ENCODE results near the gene ELL. TPM values are rescaled to one million over a fixed set of nuclear protein-coding genes. Genes with fewer than 3 reads are reported as not detected.
A peak's percentile ranks its signal among the peaks of the same experiment; 100 is the strongest.

Gene ELL
- polyA plus RNA-seq, 3 donors: 12.2 to 35.3 (median 12.6) TPM

DNA sequence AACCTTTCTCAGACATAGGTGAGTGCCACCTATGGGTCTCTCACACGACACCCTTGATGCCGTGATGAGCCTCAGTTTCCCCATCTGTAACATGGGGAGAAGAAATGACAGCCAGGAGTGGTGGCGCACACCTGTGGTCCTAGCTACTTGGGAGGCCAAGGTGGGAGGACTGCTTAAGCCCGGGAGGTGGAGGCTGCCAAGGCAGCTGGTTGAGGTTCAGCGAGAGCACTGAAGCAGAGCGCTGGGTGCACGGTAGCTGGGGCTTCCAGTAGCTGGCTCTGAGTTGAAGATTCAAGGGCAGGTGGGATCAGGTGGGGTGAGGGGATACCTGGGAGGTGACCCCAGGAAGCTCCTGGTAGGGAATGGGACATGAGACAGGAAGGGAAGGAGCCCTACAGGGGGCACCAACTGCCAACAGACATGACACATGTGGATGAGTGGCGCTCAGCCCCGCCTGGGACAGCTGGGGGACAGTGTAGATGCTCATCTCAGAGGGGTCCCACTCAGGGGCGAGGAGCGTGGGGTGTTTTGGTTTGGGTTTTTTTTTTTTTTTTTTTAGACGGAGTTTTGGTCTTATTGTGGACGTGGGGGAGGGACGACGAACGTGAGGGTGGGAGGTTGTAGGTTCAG lies 109.1 kb downstream of the ELL start:
- no peak overlapping the region for H2AFZ ChIP-seq (ENCODE audit: insufficient read depth, low read depth, low read length, poor library complexity, severe bottlenecking)
- no peaks in the 10 kb centered on the region for H3K9me3 ChIP-seq (replicated peaks in 1 of 2; ENCODE audit: control insufficient read depth in 1 of 2, insufficient read depth in 1 of 2, low read length in 2 of 2)
- Mint-ChIP-seq H3K4me1 (peaks cover 47% of the 10 kb centered on the region), H3K27ac (no peak overlapping the region), H3K27me3 (ENCODE audit: low read depth in 3 of 3) (peaks cover 2 to 6% (median 6%) of the 10 kb centered on the region in 3 donors), H3K4me3 (no peak overlapping the region), H3K9me3 (peaks cover 0 to 2% (median 0%) of the 10 kb centered on the region in 7 donors), H3K36me3 (no peaks in the 10 kb centered on the region)
- H3K27ac ChIP-seq (ENCODE audit: low read depth in 1 of 2, low read length in 2 of 2): no peak overlapping the region
- H3K4me3 ChIP-seq (replicated peaks in 1 of 3; ENCODE audit: low read depth in 2 of 3, low read length in 3 of 3): no peak overlapping the region
- no peaks in the 10 kb centered on the region for H4K20me1 ChIP-seq (ENCODE audit: insufficient read depth, low read length)
- H3K27me3 ChIP-seq (ENCODE audit: control insufficient read depth in 2 of 2, insufficient read depth in 2 of 2, low read length in 2 of 2): no peaks in the 10 kb centered on the region
- peaks cover 39 to 50% of the 10 kb centered on the region in 2 donors for H3K4me1 ChIP-seq (ENCODE audit: control insufficient read depth in 1 of 2, insufficient read depth in 2 of 2, low read length in 2 of 2)
- WGBS (ENCODE audit: insufficient coverage): 90% methylated on average over 14 of the region's 16 CpGs
- DNase-seq: no peak
- H3K9ac ChIP-seq (ENCODE audit: insufficient read depth, low read length, poor library complexity, severe bottlenecking): no peak overlapping the region
- H3K79me2 ChIP-seq (ENCODE audit: insufficient read depth, low read length): no peaks in the 10 kb centered on the region
- intact Hi-C loops (cut with micrococcal nuclease): loop anchor here (10.0 kb wide), 2 partner anchors 138 to 208 kb away; partner anchors contain the start of genes IQCN (in 1 of the 2) and RAB3A (in 1 of the 2)
- H3K4me2 ChIP-seq (replicated peaks; ENCODE audit: extremely low read depth, low read length, poor library complexity, severe bottlenecking): no peak overlapping the region
- no peaks in the 10 kb centered on the region for H3K36me3 ChIP-seq (replicated peaks in 1 of 2; ENCODE audit: control insufficient read depth in 1 of 2, insufficient read depth in 2 of 2, low read length in 2 of 2)
- TF ChIP-seq, protein P1, sequence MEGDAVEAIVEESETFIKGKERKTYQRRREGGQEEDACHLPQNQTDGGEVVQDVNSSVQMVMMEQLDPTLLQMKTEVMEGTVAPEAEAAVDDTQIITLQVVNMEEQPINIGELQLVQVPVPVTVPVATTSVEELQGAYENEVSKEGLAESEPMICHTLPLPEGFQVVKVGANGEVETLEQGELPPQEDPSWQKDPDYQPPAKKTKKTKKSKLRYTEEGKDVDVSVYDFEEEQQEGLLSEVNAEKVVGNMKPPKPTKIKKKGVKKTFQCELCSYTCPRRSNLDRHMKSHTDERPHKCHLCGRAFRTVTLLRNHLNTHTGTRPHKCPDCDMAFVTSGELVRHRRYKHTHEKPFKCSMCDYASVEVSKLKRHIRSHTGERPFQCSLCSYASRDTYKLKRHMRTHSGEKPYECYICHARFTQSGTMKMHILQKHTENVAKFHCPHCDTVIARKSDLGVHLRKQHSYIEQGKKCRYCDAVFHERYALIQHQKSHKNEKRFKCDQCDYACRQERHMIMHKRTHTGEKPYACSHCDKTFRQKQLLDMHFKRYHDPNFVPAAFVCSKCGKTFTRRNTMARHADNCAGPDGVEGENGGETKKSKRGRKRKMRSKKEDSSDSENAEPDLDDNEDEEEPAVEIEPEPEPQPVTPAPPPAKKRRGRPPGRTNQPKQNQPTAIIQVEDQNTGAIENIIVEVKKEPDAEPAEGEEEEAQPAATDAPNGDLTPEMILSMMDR (IDR thresholded peaks at IDR 0.05): no peak

DNA sequence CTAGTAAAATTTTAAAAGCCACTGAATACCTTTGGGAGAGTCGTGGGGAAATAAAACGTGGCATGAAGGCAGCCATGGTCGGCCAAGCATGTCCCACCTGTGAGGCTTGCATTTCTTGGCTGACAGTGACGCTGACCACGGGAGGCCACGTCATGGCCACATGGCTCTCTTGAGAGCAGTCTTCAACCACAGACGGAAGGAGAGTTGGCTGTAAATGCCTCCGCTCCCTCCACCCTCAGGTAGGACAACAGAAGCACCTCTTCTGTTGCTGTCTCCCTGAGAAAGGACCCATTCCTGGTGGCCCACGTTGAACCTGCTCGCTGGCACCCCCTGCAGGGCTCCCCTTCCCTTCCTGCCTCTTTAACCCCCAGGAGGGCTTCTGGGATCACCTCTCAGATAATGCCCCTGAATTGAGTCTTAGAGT lies 113.8 kb downstream of the ELL start:
- H3K4me1 ChIP-seq (ENCODE audit: control insufficient read depth in 1 of 2, insufficient read depth in 2 of 2, low read length in 2 of 2): peaks cover 20 to 32% of the 10 kb centered on the region in 2 donors
- H3K4me3 ChIP-seq (replicated peaks in 1 of 3; ENCODE audit: low read depth in 2 of 3, low read length in 3 of 3): no peak overlapping the region
- no peaks in the 10 kb centered on the region for H3K9me3 ChIP-seq (replicated peaks in 1 of 2; ENCODE audit: control insufficient read depth in 1 of 2, insufficient read depth in 1 of 2, low read length in 2 of 2)
- H3K9me3 Mint-ChIP-seq: no peaks in the 10 kb centered on the region
- H3K4me2 ChIP-seq (replicated peaks; ENCODE audit: extremely low read depth, low read length, poor library complexity, severe bottlenecking): no peak overlapping the region
- H4K20me1 ChIP-seq (ENCODE audit: insufficient read depth, low read length): no peaks in the 10 kb centered on the region
- H3K36me3 ChIP-seq (replicated peaks in 1 of 2; ENCODE audit: control insufficient read depth in 1 of 2, insufficient read depth in 2 of 2, low read length in 2 of 2): no peaks in the 10 kb centered on the region
- H3K4me3 Mint-ChIP-seq: no peak overlapping the region
- no peak overlapping the region for H2AFZ ChIP-seq (ENCODE audit: insufficient read depth, low read depth, low read length, poor library complexity, severe bottlenecking)
- no peaks in the 10 kb centered on the region for H3K36me3 Mint-ChIP-seq
- H3K79me2 ChIP-seq (ENCODE audit: insufficient read depth, low read length): peaks cover 10% of the 10 kb centered on the region
- DNase-seq: peak; percentile 35 to 59 (median 58)
- intact Hi-C loops (cut with micrococcal nuclease): loop anchor here (2.0 to 5.0 kb wide), 3 partner anchors 19 to 201 kb away; no protein-coding TSS in a partner anchor
- peaks cover 31% of the 10 kb centered on the region for H3K4me1 Mint-ChIP-seq
- H3K27me3 ChIP-seq (ENCODE audit: control insufficient read depth in 2 of 2, insufficient read depth in 2 of 2, low read length in 2 of 2): no peaks in the 10 kb centered on the region
- H3K27ac Mint-ChIP-seq: peak overlapping the region in 3 of 7 donors; percentile 35 to 62 (median 45)
- WGBS (ENCODE audit: insufficient coverage): 49% methylated on average over 10 of the region's 10 CpGs
- peaks cover 2 to 6% (median 6%) of the 10 kb centered on the region in 3 donors for H3K27me3 Mint-ChIP-seq (ENCODE audit: low read depth in 3 of 3)
- no peak overlapping the region for H3K9ac ChIP-seq (ENCODE audit: insufficient read depth, low read length, poor library complexity, severe bottlenecking)
- TF ChIP-seq, protein P1 (IDR thresholded peaks at IDR 0.05): peak; percentile 75
- H3K27ac ChIP-seq (ENCODE audit: low read depth in 1 of 2, low read length in 2 of 2): no peak overlapping the region

All from CD14-positive monocyte (primary cell).